H1 (cell line): ENCODE results near the gene NOP16. TPM values are rescaled to one million over a fixed set of nuclear protein-coding genes. Genes with fewer than 3 reads are reported as not detected.

ENCODE experiments used
- CTCF ChIA-PET: fragments of 300-600 bp; sonication (Branson Sonifier 250); formaldehyde crosslinking; loops from one replicate; lab custom pipeline; 2021; ENCODE audit not compliant: partially characterized antibody; lab: Charles Lee
- POLR2A ChIA-PET: fragments of 300-600 bp; sonication (Branson Sonifier 250); formaldehyde crosslinking; loops from one replicate; lab custom pipeline; 2021; ENCODE audit warnings: inconsistent platforms; ENCODE audit not compliant: partially characterized antibody; lab: Charles Lee
- DNase-seq, 2 experiments: peaks; one replicate each; pipeline versions ENCODE4 v3.0.0 to v3.0.0-alpha.2; 2010 to 2022; ENCODE audit warnings: low spot score in 2 of 2, low read depth in 1 of 2, mixed read lengths in 1 of 2
- FAIRE-seq: peaks from 2 replicates; lab custom pipeline; 2011; peaks lifted over from hg19 to GRCh38; lab: Jason Lieb, UNC
- H2AFZ ChIP-seq: 2 replicates; pipeline ENCODE4 v1.8.1; 2012; ENCODE audit warnings: low read length, inconsistent platforms
- H2AK5ac ChIP-seq: 2 replicates; pipeline ENCODE4 v1.6.1; 2013; ENCODE audit warnings: low read depth, low read length
- H2BK120ac ChIP-seq: replicated peaks from 2 replicates; pipeline ENCODE3; 2013; ENCODE audit warnings: low read depth, low read length, inconsistent platforms
- H2BK12ac ChIP-seq: 2 replicates; pipeline ENCODE4 v1.6.1; 2013; ENCODE audit warnings: low read depth, low read length
- H2BK15ac ChIP-seq: 2 replicates; pipeline ENCODE4 v1.6.1; 2013; ENCODE audit warnings: low read length
- H2BK20ac ChIP-seq: 2 replicates; pipeline ENCODE4 v1.6.1; 2013; ENCODE audit warnings: low read length
- H2BK5ac ChIP-seq: 2 replicates; pipeline ENCODE4 v1.6.1; 2013; ENCODE audit warnings: low read depth, low read length
- H3K14ac ChIP-seq: 2 replicates; pipeline ENCODE4 v1.6.1; 2013; ENCODE audit warnings: inconsistent platforms; ENCODE audit not compliant: insufficient read length
- H3K18ac ChIP-seq: 2 replicates; pipeline ENCODE4 v1.6.1; 2013; ENCODE audit warnings: low read length; ENCODE audit errors: extremely low read depth
- H3K23ac ChIP-seq: 2 replicates; pipeline ENCODE4 v1.6.1; 2013; ENCODE audit warnings: inconsistent platforms; ENCODE audit not compliant: insufficient read length
- H3K23me2 ChIP-seq: 2 replicates; pipeline ENCODE4 v1.6.1; 2013; ENCODE audit warnings: low read depth, low read length
- H3K27ac ChIP-seq: 2 replicates; pipeline ENCODE4 v1.6.1; 2011; ENCODE audit warnings: low read depth, low read length, inconsistent platforms
- H3K27me3 ChIP-seq, 4 experiments: replicated peaks in 1 of 4; 1 replicate in 1 of 4; 2 replicates in 3 of 4; pipeline versions ENCODE4 v1.6.1 to v1.8.1; 2011 to 2013; ENCODE audit warnings: low read length in 3 of 4, mild to moderate bottlenecking in 3 of 4, inconsistent platforms in 2 of 4, mixed read lengths in 2 of 4, moderate library complexity in 1 of 4; ENCODE audit not compliant: control insufficient read depth in 3 of 4, insufficient read depth in 3 of 4; ENCODE audit errors: extremely low read depth in 1 of 4
- H3K36me3 ChIP-seq, 4 experiments: 2 replicates each; pipeline versions ENCODE4 v1.6.1 to v1.8.1; 2011 to 2013; ENCODE audit warnings: mild to moderate bottlenecking in 4 of 4, low read length in 3 of 4, moderate library complexity in 2 of 4, control low read depth in 1 of 4, inconsistent platforms in 1 of 4; ENCODE audit not compliant: insufficient read depth in 4 of 4, control insufficient read depth in 2 of 4
- H3K4ac ChIP-seq: replicated peaks from 2 replicates; pipeline ENCODE3; 2013; ENCODE audit warnings: low read length, low read depth, mixed read lengths, inconsistent platforms; ENCODE audit not compliant: insufficient read length
- H3K4me1 ChIP-seq, 4 experiments: replicated peaks in 1 of 4; 1 replicate in 1 of 4; 2 replicates in 3 of 4; pipeline versions ENCODE4 v1.6.1 to v1.8.1; 2011 to 2013; ENCODE audit warnings: low read length in 3 of 4, inconsistent platforms in 2 of 4, mixed read lengths in 1 of 4; ENCODE audit not compliant: insufficient read depth in 4 of 4, control insufficient read depth in 3 of 4
- H3K4me2 ChIP-seq, 2 experiments: 2 replicates each; pipeline versions ENCODE4 v1.6.1 to v1.8.1; 2011 to 2013; ENCODE audit warnings: low read depth in 2 of 2, low read length in 2 of 2, control low read depth in 1 of 2, inconsistent platforms in 1 of 2, mild to moderate bottlenecking in 1 of 2; ENCODE audit not compliant: insufficient read depth in 1 of 2
- H3K4me3 ChIP-seq, 4 experiments: fragments of 200-600, 300-600 bp in 1 of 4; sonication (generic), shearing (Covaris generic), sonication (Bioruptor Twin) in 1 of 4; 2 replicates each; pipeline versions ENCODE4 v1.5.1 to v1.8.1; 2011 to 2016; ENCODE audit warnings: low read length in 4 of 4, low read depth in 3 of 4, control low read depth in 2 of 4, inconsistent platforms in 2 of 4, mild to moderate bottlenecking in 2 of 4, mixed read lengths in 1 of 4, moderate library complexity in 1 of 4; ENCODE audit not compliant: insufficient read depth in 2 of 4; ENCODE audit errors: extremely low read depth in 1 of 4
- H3K56ac ChIP-seq: replicated peaks from 2 replicates; pipeline ENCODE3; 2013; ENCODE audit warnings: low read depth, mild to moderate bottlenecking, mixed read lengths, low read length, inconsistent platforms; ENCODE audit not compliant: insufficient read length
- H3K79me1 ChIP-seq: 2 replicates; pipeline ENCODE4 v1.6.1; 2013; ENCODE audit warnings: low read depth, low read length, control low read depth
- H3K79me2 ChIP-seq, 2 experiments: 2 replicates each; pipeline versions ENCODE4 v1.6.1 to v1.8.1; 2012 to 2013; ENCODE audit warnings: low read length in 2 of 2, mild to moderate bottlenecking in 2 of 2, inconsistent platforms in 1 of 2; ENCODE audit not compliant: insufficient read depth in 2 of 2, control insufficient read depth in 1 of 2
- H3K9ac ChIP-seq, 4 experiments: replicated peaks in 1 of 4; 1 replicate in 1 of 4; 2 replicates in 3 of 4; pipeline versions ENCODE4 v1.6.1 to v1.8.1; 2011 to 2013; ENCODE audit warnings: low read depth in 3 of 4, low read length in 3 of 4, control low read depth in 2 of 4, mild to moderate bottlenecking in 2 of 4, moderate library complexity in 2 of 4, inconsistent platforms in 1 of 4; ENCODE audit errors: extremely low read depth in 1 of 4
- H3K9me3 ChIP-seq, 2 experiments: 2 replicates each; pipeline versions ENCODE4 v1.6.1 to v1.8.1; 2012 to 2013; ENCODE audit warnings: mild to moderate bottlenecking in 2 of 2, moderate library complexity in 2 of 2, control low read depth in 1 of 2, inconsistent platforms in 1 of 2, low read depth in 1 of 2, low read length in 1 of 2, mixed read lengths in 1 of 2; ENCODE audit not compliant: insufficient read depth in 2 of 2
- H4K20me1 ChIP-seq, 2 experiments: replicated peaks in 1 of 2; 2 replicates each; pipeline versions ENCODE3 to v1.8.1; 2011 to 2013; ENCODE audit warnings: inconsistent platforms in 2 of 2, low read length in 2 of 2, mild to moderate bottlenecking in 1 of 2; ENCODE audit not compliant: insufficient read depth in 2 of 2, control insufficient read depth in 1 of 2
- H4K5ac ChIP-seq: 2 replicates; pipeline ENCODE4 v1.6.1; 2013; ENCODE audit warnings: low read length, low read depth, mixed read lengths, inconsistent platforms; ENCODE audit not compliant: insufficient read length
- H4K8ac ChIP-seq: 2 replicates; pipeline ENCODE4 v1.8.0; 2013; ENCODE audit warnings: mild to moderate bottlenecking, moderate library complexity, low read length, inconsistent platforms; ENCODE audit not compliant: insufficient read depth; ENCODE audit errors: extremely low read depth
- H4K91ac ChIP-seq: replicated peaks from 2 replicates; pipeline ENCODE3; 2013; ENCODE audit warnings: low read length, mixed read lengths, inconsistent platforms; ENCODE audit not compliant: insufficient read length
- CBX8 ChIP-seq: fragments of 300-800, 300-1000 bp; sonication (generic); IDR thresholded peaks from 2 replicates; pipeline ENCODE4 v1.7.1; 2016; ENCODE audit warnings: low read depth, low read length, borderline replicate concordance
- CEBPB ChIP-seq: IDR thresholded peaks from 2 replicates; pipeline ENCODE4 v1.6.1; 2012; ENCODE audit warnings: low read depth, low read length
- EP300 ChIP-seq, 2 experiments: IDR thresholded peaks; 1 replicate in 1 of 2; 2 replicates in 1 of 2; pipeline ENCODE4 v1.6.1; 2011 to 2012; ENCODE audit warnings: low read depth in 2 of 2, low read length in 2 of 2, mild to moderate bottlenecking in 2 of 2, borderline replicate concordance in 1 of 2, inconsistent platforms in 1 of 2, moderate library complexity in 1 of 2
- EZH2 ChIP-seq: fragments of 200-600 bp; sonication (generic); IDR thresholded peaks from 2 replicates; pipeline ENCODE4 v1.7.1; 2012; ENCODE audit warnings: low read depth, mild to moderate bottlenecking, moderate library complexity, low read length, inconsistent platforms; ENCODE audit not compliant: severe bottlenecking
- NANOG ChIP-seq: IDR thresholded peaks from 2 replicates; pipeline ENCODE4 v1.6.1; 2011; ENCODE audit warnings: low read length, low read depth, mild to moderate bottlenecking, inconsistent platforms; ENCODE audit not compliant: insufficient read depth, poor library complexity, severe bottlenecking
- NRF1 ChIP-seq: IDR thresholded peaks from 2 replicates; pipeline ENCODE4 v1.6.1; 2011; ENCODE audit warnings: mild to moderate bottlenecking, low read depth, low read length, improper control_type of control experiment
- RFX5 ChIP-seq: IDR thresholded peaks from 2 replicates; pipeline ENCODE4 v1.6.1; 2011; ENCODE audit warnings: low read depth, low read length, improper control_type of control experiment, borderline replicate concordance
- SUZ12 ChIP-seq: fragments of 200-600 bp; sonication (generic); IDR thresholded peaks from 2 replicates; pipeline ENCODE4 v1.6.1; 2012; ENCODE audit warnings: mild to moderate bottlenecking, inconsistent platforms, low read length, moderate library complexity, mixed read lengths
- TAF1 ChIP-seq: IDR thresholded peaks from 2 replicates; pipeline ENCODE4 v1.6.1; 2011; ENCODE audit warnings: mild to moderate bottlenecking, low read depth, low read length
- TAF7 ChIP-seq: optimal IDR thresholded peaks from 2 replicates; pipeline ENCODE3; 2011; ENCODE audit warnings: low read depth, mild to moderate bottlenecking, inconsistent platforms, low read length, moderate library complexity, borderline replicate concordance
- WGBS, 2 experiments: shearing (Covaris generic) in 1 of 2; methylation state at CpG; one replicate each; pipeline versions ENCODE4 v1.1.6 to v1.1.7; 2013 to 2015; ENCODE audit warnings: low lambda C conversion rate in 2 of 2, mixed read lengths in 2 of 2, inconsistent platforms in 1 of 2, low coverage in 1 of 2, missing lambda C conversion rate in 1 of 2; ENCODE audit not compliant: insufficient replicate concordance in 2 of 2, insufficient coverage in 1 of 2, insufficient read length in 1 of 2; ENCODE audit errors: extremely low coverage in 1 of 2, missing lambda C conversion rate in 1 of 2; 5-methylcytosine and 5-hydroxymethylcytosine counted together
- polyA plus RNA-seq, 7 experiments: library from polyadenylated mRNA; depleted of rRNA in 3 of 7; stranded (reverse) in 5 of 7; unstranded in 2 of 7; fragments of >200 nt in 5 of 7; fragments of 200-250 nt in 2 of 7; gene quantifications; 1 replicate in 5 of 7; 2 replicates in 1 of 7; 4 replicates in 1 of 7; pipeline versions ENCODE4 v1.2.1 to v1.2.3, GENCODE V29; 2011 to 2013; ENCODE audit warnings: missing spikeins in 2 of 7, mixed read lengths in 2 of 7
- total RNA-seq: library from RNA; stranded (reverse); fragmentation: NEBNext Ultra II Directional; extraction: Animal tissue kit (Norgen Biotek cat#: 25700); gene quantifications from 2 replicates; pipeline ENCODE4 v1.2.1, GENCODE V29; 2021
- TF ChIP-seq, protein P1 (sequence below): IDR thresholded peaks from 2 replicates; pipeline ENCODE4 v1.6.1; 2011; ENCODE audit warnings: low read length, improper control_type of control experiment

NOP16 gene
- total and polyA plus RNA-seq, 2 of the 8 experiments (the other 6 are each of a cell fraction or from before 2014, with no cell fraction given): 46.9 to 65.2 TPM

- Histone ChIP-seq H3K4me1 (no peaks in the 10 kb centered on the region), H2BK15ac (no peak overlapping the region), H3K79me2 (no peaks in the 10 kb centered on the region), H2BK120ac (no peak overlapping the region), H3K27me3 (no peaks in the 10 kb centered on the region), H3K4me3 (no peak overlapping the region), H3K14ac (no peak overlapping the region), H4K8ac (no peak overlapping the region), H3K36me3 (peaks cover 0 to 6% (median 3%) of the 10 kb centered on the region in 4 experiments; a peak in 2 of 8 replicates), H3K79me1 (no peaks in the 10 kb centered on the region), H3K27ac (no peak overlapping the region), H4K5ac (no peak overlapping the region), H3K23me2 (peaks cover 3% of the 10 kb centered on the region; the same call in 1 of the 2 replicates), H3K23ac (no peak overlapping the region), H3K9me3 (no peaks in the 10 kb centered on the region), H3K18ac (no peak overlapping the region), H3K56ac (no peak overlapping the region), H2AK5ac (no peak overlapping the region), H2AFZ (no peak overlapping the region), H3K4me2 (no peak overlapping the region), H3K4ac (no peak overlapping the region), H3K9ac (no peak overlapping the region), H2BK5ac (no peak overlapping the region), H4K91ac (no peak overlapping the region), H2BK20ac (no peak overlapping the region), H4K20me1 (peaks cover 0 to 3% of the 10 kb centered on the region in 2 experiments), H2BK12ac (no peak overlapping the region)
- ChIA-PET CTCF (interaction anchor here (1.1 kb wide), 1 partner anchor 643 kb away, joined by 4 read pairs; no protein-coding TSS in a partner anchor), POLR2A (interaction anchor here (5.0 to 10.1 kb wide), 2 partner anchors 12 kb away, joined by 15 to 93 read pairs; partner anchors contain the start of genes HIGD2A, KIAA1191 and NOP16)
- DNase-seq (no peak), FAIRE-seq (no peak)
- WGBS, 2 experiments: 89% methylated on average over 7 of the region's 7 CpGs; no CpG with 5 or more reads in 1 of the 2 experiments
- TF ChIP-seq, protein P1, sequence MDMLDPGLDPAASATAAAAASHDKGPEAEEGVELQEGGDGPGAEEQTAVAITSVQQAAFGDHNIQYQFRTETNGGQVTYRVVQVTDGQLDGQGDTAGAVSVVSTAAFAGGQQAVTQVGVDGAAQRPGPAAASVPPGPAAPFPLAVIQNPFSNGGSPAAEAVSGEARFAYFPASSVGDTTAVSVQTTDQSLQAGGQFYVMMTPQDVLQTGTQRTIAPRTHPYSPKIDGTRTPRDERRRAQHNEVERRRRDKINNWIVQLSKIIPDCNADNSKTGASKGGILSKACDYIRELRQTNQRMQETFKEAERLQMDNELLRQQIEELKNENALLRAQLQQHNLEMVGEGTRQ: no peak
- TF ChIP-seq NRF1: no peak
- no peak for TF ChIP-seq EP300 (IDR thresholded peaks at IDR 0.05; ENCODE audit: borderline replicate concordance in 1 of 2, low read depth in 2 of 2, low read length in 2 of 2)
- TF ChIP-seq TAF1: no peak
- TF ChIP-seq CBX8: no peak
- TF ChIP-seq TAF7: no peak
- no peak for TF ChIP-seq NANOG
- TF ChIP-seq CEBPB: no peak
- TF ChIP-seq SUZ12: no peak
- no peak for TF ChIP-seq EZH2
- no peak for TF ChIP-seq RFX5
Observed at GRCh38 chr5:176373100-176373818, 15.1 kb downstream of the NOP16 start.
